ENCODE measurements around the gene TOX3.

DNA sequence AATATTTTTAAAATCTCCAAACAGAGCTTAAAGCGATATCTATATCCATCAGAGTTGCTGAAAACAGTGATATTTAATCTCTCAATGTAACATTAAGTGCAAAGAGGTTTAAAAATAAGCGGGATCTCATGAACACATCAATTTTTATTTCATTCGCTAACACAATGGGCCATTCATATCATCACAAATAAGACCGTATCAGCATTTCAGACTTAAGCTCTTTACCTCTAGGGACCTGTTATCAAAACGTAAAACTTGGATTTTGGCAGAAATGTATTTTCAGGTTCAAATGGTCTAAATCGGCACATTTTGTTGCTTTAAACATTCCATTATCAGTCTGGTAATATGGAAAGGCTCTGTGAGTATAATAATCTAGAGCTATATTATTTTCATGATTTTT, 77.9 kb downstream of the TOX3 start:
- TF ChIP-seq RORA (CRISPR knock-in tag; IDR thresholded peaks at IDR 0.05) (no peak), EZH2 (conservative IDR thresholded peaks at IDR 0.05; ENCODE audit: low read depth, low read length) (no peak), KMT2B (CRISPR knock-in tag; IDR thresholded peaks at IDR 0.05) (no peak), ZBTB8A (CRISPR knock-in tag; IDR thresholded peaks at IDR 0.05; ENCODE audit: borderline replicate concordance, low read depth) (no peak), TCF7L2 (IDR thresholded peaks at IDR 0.05; ENCODE audit: low read depth, low read length) (no peak), SP1 (IDR thresholded peaks at IDR 0.05) (no peak), SP1 (CRISPR knock-in tag; IDR thresholded peaks at IDR 0.05) (no peak), KDM5B (CRISPR knock-in tag; IDR thresholded peaks at IDR 0.05; ENCODE audit: borderline replicate concordance) (no peak), CHD4 (IDR thresholded peaks at IDR 0.05; ENCODE audit: borderline replicate concordance, low read length) (no peak), POLR2AphosphoS2 (IDR thresholded peaks at IDR 0.05; ENCODE audit: low read depth, low read length) (no peak), ZBTB21 (CRISPR knock-in tag; IDR thresholded peaks at IDR 0.05) (no peak), SRF (IDR thresholded peaks at IDR 0.05; ENCODE audit: low read depth, low read length) (no peak)
- TF ChIP-seq, protein P1, sequence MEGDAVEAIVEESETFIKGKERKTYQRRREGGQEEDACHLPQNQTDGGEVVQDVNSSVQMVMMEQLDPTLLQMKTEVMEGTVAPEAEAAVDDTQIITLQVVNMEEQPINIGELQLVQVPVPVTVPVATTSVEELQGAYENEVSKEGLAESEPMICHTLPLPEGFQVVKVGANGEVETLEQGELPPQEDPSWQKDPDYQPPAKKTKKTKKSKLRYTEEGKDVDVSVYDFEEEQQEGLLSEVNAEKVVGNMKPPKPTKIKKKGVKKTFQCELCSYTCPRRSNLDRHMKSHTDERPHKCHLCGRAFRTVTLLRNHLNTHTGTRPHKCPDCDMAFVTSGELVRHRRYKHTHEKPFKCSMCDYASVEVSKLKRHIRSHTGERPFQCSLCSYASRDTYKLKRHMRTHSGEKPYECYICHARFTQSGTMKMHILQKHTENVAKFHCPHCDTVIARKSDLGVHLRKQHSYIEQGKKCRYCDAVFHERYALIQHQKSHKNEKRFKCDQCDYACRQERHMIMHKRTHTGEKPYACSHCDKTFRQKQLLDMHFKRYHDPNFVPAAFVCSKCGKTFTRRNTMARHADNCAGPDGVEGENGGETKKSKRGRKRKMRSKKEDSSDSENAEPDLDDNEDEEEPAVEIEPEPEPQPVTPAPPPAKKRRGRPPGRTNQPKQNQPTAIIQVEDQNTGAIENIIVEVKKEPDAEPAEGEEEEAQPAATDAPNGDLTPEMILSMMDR (CRISPR knock-in tag; IDR thresholded peaks at IDR 0.05): no peak
- TF ChIP-seq, protein P2, sequence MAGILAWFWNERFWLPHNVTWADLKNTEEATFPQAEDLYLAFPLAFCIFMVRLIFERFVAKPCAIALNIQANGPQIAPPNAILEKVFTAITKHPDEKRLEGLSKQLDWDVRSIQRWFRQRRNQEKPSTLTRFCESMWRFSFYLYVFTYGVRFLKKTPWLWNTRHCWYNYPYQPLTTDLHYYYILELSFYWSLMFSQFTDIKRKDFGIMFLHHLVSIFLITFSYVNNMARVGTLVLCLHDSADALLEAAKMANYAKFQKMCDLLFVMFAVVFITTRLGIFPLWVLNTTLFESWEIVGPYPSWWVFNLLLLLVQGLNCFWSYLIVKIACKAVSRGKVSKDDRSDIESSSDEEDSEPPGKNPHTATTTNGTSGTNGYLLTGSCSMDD (CRISPR knock-in tag; IDR thresholded peaks at IDR 0.05): no peak
- TF ChIP-seq, protein P3, sequence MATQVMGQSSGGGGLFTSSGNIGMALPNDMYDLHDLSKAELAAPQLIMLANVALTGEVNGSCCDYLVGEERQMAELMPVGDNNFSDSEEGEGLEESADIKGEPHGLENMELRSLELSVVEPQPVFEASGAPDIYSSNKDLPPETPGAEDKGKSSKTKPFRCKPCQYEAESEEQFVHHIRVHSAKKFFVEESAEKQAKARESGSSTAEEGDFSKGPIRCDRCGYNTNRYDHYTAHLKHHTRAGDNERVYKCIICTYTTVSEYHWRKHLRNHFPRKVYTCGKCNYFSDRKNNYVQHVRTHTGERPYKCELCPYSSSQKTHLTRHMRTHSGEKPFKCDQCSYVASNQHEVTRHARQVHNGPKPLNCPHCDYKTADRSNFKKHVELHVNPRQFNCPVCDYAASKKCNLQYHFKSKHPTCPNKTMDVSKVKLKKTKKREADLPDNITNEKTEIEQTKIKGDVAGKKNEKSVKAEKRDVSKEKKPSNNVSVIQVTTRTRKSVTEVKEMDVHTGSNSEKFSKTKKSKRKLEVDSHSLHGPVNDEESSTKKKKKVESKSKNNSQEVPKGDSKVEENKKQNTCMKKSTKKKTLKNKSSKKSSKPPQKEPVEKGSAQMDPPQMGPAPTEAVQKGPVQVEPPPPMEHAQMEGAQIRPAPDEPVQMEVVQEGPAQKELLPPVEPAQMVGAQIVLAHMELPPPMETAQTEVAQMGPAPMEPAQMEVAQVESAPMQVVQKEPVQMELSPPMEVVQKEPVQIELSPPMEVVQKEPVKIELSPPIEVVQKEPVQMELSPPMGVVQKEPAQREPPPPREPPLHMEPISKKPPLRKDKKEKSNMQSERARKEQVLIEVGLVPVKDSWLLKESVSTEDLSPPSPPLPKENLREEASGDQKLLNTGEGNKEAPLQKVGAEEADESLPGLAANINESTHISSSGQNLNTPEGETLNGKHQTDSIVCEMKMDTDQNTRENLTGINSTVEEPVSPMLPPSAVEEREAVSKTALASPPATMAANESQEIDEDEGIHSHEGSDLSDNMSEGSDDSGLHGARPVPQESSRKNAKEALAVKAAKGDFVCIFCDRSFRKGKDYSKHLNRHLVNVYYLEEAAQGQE (IDR thresholded peaks at IDR 0.05; ENCODE audit: borderline replicate concordance in 1 of 2, low read depth in 1 of 2, low read length in 2 of 2): no peak
